A172 (cell line): ENCODE data around the gene NPIPA1. TPM values are rescaled to one million over a fixed set of nuclear protein-coding genes. Genes with fewer than 3 reads are reported as not detected.
A peak's percentile ranks its signal among the peaks of the same experiment; 100 is the strongest.
"Not testable (repeated sequence)": the region's sequence is repeated elsewhere in the genome, so short reads cannot be mapped to it uniquely, and the experiment has no call there.

ENCODE experiments used
- DNase-seq: peaks from one replicate; pipeline ENCODE4 v3.0.0-alpha.2; 2015; ENCODE audit warnings: low spot score
- total RNA-seq: library from RNA; depleted of rRNA; stranded (reverse); fragments of >200 nt; shearing (Covaris generic); gene quantifications from 2 replicates; pipeline ENCODE4 v1.2.3, GENCODE V29; 2014; rRNA removed

Gene NPIPA1
- total RNA-seq, 1 experiment from 2014 or later = 30.8 TPM

- not testable (repeated sequence) for DNase-seq
Measured at GRCh38 chr16:14976971-14977736, 39.9 kb downstream of the NPIPA1 start.

- DNase-seq = not testable (repeated sequence)
Measured at GRCh38 chr16:14978281-14978680, 41.0 kb downstream of the NPIPA1 start.

- DNase-seq = not testable (repeated sequence)
Measured at GRCh38 chr16:14978908-14979307, 41.7 kb downstream of the NPIPA1 start.

GRCh38 chr16:14981234-14981633 lies 44.0 kb downstream of the NPIPA1 start:
- not testable (repeated sequence) for DNase-seq

GRCh38 chr16:14982521-14982920 lies 45.3 kb downstream of the NPIPA1 start:
- not testable (repeated sequence) for DNase-seq

GRCh38 chr16:14988092-14988491 lies 50.8 kb downstream of the NPIPA1 start:
- not testable (repeated sequence) for DNase-seq

GRCh38 chr16:14988661-14989191 lies 51.5 kb downstream of the NPIPA1 start:
- DNase-seq = not testable (repeated sequence)

- not testable (repeated sequence) for DNase-seq
Measured at GRCh38 chr16:14989291-14990281, 52.3 kb downstream of the NPIPA1 start.

GRCh38 chr16:14993277-14994151 lies 56.3 kb downstream of the NPIPA1 start:
- not testable (repeated sequence) for DNase-seq

- peak; percentile 42 for DNase-seq
Measured at GRCh38 chr16:14996702-14997101, 59.5 kb downstream of the NPIPA1 start.

- not testable (repeated sequence) for DNase-seq
Measured at GRCh38 chr16:14998300-14998699, 61.1 kb downstream of the NPIPA1 start.

- not testable (repeated sequence) for DNase-seq
Measured at GRCh38 chr16:14999845-15000244, 62.6 kb downstream of the NPIPA1 start.

Other genes with a start within 250 kb of the NPIPA1 start
- gene PLA2G10, start 243.1 kb upstream of the NPIPA1 start, total RNA-seq = not detected in 2 replicates
- 0.50 and 0.72 TPM in 2 replicates for gene NPIPA3, start 234.0 kb upstream of the NPIPA1 start, total RNA-seq
- gene NPIPA2, start 194.9 kb upstream of the NPIPA1 start, total RNA-seq = 0.50 and 0.72 TPM in 2 replicates
- gene NOMO1, start 103.7 kb upstream of the NPIPA1 start, total RNA-seq = 119 and 135 TPM in 2 replicates
- gene PDXDC1, start 37.6 kb downstream of the NPIPA1 start, total RNA-seq = 80.5 and 89.8 TPM in 2 replicates
- 134 and 139 TPM in 2 replicates for gene NTAN1, start 118.6 kb downstream of the NPIPA1 start, total RNA-seq
- gene RRN3, start 156.8 kb downstream of the NPIPA1 start, total RNA-seq = 58.5 and 61.9 TPM in 2 replicates